Globus pallidus (tissue), 1 donor: ENCODE measurements around the gene UCP2.

Experiments used
- DNase-seq: peaks from one replicate; pipeline ENCODE4 v3.0.0-alpha.2; 2015; ENCODE audit warnings: low spot score

Gene UCP2

DNA sequence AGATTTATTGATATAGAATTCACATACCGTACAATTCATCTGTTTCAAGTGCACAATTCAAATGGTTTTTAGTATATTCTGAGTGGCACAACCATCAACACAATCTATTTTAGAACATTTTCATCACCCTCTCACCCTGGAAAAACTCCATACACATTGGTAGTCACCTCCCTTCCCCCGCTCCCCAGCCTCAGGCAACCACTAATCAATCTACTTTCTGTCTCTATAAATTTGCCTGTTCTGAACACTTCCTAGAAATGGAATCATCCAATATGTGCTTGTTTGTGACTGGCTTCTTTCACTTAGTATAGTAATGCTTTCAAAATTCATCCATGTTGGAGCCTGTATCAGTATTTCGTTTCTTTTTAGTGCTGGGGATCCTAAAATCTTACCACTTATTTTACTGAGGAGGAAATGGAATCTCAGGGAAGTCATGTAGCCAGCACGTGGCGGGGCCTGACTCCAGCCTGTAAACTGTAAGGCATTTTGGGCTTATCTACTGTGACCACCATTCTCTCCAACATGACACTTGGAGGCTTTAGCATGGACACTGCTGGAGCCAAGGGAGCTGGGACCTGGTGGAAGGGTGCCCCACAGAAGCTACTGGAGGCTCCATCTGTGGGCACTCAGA lies 27.1 kb upstream of the UCP2 start:
- no peak for DNase-seq

GRCh38 chr11:74009230-74009547 lies 26.5 kb upstream of the UCP2 start:
- no peak for DNase-seq

DNA sequence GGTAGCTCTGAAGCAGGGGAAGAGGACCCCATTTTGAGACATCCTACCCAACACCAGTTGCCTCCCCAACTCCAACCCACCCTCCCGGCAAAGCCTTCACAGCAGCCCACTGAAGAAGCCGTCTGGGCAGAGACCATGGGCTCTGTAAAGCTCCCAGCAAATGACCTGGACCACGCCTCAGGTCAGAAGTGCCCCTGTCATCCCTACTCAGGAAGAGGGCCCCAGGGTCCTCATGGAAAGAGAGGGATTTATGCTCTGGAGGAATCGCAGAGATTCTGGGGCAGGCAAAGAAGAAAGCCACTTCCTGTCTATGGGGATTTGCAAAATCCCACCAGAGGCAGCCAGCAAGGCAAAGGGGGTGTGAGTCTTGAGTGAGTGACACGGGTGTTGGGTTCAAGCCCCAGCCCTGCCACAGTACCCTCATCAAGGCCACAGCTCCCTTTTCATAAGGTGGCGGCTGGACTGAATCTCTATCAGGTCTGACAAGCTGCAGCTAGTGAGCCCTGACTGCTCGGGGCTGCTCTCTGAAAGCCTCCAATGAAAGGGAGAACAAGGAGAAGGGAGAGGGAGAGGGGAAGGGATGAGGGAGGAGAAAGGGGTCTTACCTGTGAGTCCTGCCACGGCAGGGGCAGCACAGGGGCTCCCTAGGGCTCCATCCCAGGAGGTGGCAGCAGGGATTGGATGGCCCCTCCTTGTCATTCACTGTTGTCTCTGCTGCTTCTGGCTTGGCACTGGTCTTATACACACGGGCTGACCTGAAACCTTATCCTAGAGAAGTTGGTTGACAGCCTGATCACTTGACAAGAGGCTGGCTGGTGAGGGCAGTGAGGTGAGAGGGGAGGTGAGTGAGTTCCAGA lies 26.0 kb upstream of the UCP2 start, which contains the start of gene UCP3:
Gene UCP3, minus strand, starts transcription at position 713 of the 857 bp plus-strand sequence. CDS start 2,043 bp downstream, outside the sequence.
- DNase-seq, result no peak

- no peak for DNase-seq
Observed at GRCh38 chr11:74007691-74008372, 25.2 kb upstream of the UCP2 start.

- DNase-seq, result no peak
Observed at GRCh38 chr11:74006743-74007304, 24.2 kb upstream of the UCP2 start.

DNA sequence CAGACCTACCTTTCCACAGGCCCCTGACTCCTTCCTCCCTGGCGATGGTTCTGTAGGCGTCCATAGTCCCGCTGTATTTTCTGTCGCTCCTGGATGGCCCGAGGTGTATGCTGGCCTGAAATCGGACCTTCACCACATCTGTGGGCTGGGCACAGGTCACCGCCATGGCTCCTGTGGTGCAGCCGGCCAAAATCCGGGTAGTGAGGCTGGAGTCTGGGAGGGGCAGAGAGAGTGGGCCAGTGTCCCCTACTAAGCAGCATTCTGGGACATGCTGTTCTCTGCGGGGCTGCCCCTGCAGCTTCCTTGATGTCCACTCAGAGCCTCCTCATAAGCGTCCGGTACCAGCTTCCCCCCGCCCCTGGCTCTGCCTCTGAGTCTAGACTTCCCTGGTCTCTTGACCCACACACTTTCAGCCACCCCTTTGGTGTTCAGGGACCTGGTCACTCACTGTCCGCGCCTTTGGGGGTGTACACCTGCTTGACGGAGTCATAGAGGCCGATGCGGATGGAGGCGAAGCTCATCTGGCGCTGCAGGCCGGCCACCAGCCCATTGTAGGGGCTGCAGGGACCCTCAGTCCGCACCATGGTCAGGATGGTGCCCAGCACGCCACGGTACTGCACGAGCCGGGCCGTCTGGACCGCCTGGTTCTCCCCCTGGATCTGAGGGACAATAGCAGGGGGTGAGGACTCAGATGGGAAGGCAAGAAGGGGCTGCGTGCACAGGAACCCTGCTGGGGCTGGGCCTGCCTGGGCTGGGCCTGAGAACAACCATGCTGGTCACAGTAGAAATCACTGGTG lies 23.3 kb upstream of the UCP2 start:
- no peak for DNase-seq

- no peak for DNase-seq
Observed at GRCh38 chr11:74004759-74005615, 22.3 kb upstream of the UCP2 start.

GRCh38 chr11:74004046-74004695 lies 21.5 kb upstream of the UCP2 start:
- no peak for DNase-seq

DNA sequence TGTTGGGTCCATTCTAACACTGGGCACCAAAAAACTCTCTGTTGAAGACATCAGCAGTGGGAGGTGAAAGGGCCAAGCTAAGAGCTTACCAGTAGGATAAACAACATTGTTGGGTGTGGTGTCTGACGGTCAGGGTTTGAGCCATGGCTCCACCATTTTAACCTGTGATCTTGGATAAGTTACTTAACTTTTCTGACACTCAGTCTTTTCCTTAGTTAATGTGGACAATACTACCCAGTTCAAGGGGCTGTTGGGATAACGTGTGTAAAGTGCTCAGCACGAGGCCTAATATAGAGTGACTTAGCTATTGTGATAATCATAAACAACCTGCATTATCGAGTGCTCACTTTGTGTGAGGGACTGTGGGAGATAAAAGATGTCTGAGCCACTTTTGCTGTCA lies 20.2 kb upstream of the UCP2 start:
- no peak for DNase-seq

DNA sequence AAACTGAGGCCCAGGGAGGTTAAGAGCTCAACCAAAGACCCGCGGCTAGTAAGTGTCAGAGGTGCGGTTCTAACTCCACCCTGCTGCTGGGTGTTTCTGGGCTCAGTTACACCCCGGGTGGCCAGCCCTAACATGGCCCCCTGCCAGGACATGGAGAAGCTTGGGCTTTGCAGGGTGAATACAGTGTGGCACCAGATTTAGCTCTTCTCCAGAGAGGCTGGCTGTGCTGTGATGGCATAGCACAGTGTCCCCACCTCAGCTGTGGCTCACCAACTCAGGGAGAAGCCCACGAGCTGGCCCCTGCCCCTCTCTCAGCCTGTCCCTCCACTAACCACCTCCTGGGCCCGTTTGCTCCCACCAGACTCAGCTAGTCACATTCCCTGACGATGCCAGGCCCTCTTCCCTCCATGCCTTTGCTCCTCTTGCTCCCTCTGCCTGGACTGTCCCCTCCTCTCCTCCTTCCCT lies 19.2 kb upstream of the UCP2 start:
- DNase-seq, result no peak

GRCh38 chr11:74000307-74001133 lies 17.9 kb upstream of the UCP2 start:
- no peak for DNase-seq

GRCh38 chr11:73999581-74000306 lies 17.1 kb upstream of the UCP2 start:
- no peak for DNase-seq

- DNase-seq, result no peak
Observed at GRCh38 chr11:73998846-73999575, 16.4 kb upstream of the UCP2 start.

GRCh38 chr11:73997120-73997770 lies 14.6 kb upstream of the UCP2 start:
- DNase-seq, result no peak

DNA sequence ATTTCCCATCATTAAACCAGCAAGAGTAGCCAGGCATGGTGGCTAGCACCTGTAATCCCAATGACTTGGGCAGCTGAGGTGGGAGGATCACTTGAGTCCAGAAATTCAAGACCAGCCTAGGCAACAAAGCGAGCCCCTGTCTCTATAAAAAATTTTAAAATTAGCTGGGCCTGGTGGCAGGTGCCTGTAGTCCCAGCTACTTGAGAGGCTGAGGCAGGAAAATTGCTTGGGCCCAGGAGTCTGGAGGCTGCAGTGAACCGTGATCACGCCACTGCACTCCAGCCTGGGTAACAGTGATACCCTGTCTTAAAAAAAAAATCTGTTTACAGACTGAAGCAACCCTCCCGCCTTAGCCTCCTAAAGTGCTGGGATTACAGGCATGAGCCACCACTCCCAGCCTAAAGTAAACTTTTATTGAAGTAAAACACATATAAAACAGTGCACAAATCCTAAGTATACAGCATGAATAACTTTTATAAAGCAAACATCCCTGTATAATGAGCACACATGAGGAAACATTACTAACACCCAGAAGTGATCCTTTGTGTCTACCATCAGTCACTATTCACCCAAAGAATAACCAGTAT lies 13.6 kb upstream of the UCP2 start:
- DNase-seq, result no peak

DNA sequence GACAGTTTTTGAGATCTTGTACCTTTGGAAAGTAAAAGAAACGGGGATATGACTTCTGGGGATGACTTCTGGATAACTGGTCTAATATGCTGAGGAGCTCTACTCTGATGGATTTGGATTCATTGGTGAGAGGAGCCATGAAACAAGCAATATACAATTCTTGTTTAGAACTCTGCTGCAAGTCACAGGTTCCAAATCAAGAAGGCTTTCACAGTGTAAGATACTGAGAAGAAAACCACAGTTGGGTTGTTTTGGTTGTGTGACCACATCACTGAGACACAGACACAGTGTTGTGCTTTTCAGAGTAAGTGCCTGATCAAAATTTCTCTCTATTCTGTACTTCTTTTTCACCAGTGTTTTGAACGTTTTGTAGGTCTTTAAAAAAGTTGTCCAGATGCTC lies 13.1 kb upstream of the UCP2 start:
- no peak for DNase-seq

DNA sequence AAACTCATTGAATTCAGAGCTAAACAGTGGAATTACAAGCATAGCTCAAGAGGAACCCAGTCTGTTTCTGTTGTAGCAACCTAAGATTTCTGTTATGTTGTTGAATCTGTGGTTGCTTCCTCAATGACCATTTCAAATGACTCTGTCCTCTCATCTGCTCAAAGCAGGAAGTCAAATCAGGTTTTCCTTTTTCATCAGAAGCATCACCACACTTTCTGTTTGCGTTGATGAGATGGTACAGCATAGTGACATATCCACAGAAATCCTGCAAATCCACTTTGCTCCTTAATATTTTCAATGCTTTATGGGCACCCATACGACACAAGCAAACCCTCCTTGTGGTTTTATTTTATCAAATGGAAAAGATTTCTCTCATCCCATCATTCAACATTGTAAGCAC lies 12.6 kb upstream of the UCP2 start:
- no peak for DNase-seq
